Epithelial cell of proximal tubule (primary cell): Measurements from ENCODE around the gene UMAD1. TPM values are rescaled to one million over a fixed set of nuclear protein-coding genes. Genes with fewer than 3 reads are reported as not detected.

Experiments used
- DNase-seq: peaks from one replicate; pipeline ENCODE4 v3.0.0-alpha.2; 2011; ENCODE audit warnings: low read depth
- H3K4me3 ChIP-seq: 2 replicates; pipeline ENCODE4 v1.5.1; 2011; ENCODE audit warnings: low read depth, mild to moderate bottlenecking, low read length
- CTCF ChIP-seq: conservative IDR thresholded peaks from 2 replicates; pipeline ENCODE4 v1.5.1; 2012; ENCODE audit warnings: low read depth, mild to moderate bottlenecking, low read length
- total RNA-seq: library from RNA; depleted of rRNA; stranded (reverse); fragments of >200 nt; gene quantifications from 2 replicates; pipeline ENCODE4 v1.2.3, GENCODE V29; 2015

The UMAD1 gene
- total RNA-seq, 1 donor from 2014 or later, result 9.7 TPM

- H3K4me3 ChIP-seq, result no peak overlapping the region
- DNase-seq, result no peak
Observed at GRCh38 chr7:7922684-7923385, 282.3 kb downstream of the UMAD1 start.

DNA sequence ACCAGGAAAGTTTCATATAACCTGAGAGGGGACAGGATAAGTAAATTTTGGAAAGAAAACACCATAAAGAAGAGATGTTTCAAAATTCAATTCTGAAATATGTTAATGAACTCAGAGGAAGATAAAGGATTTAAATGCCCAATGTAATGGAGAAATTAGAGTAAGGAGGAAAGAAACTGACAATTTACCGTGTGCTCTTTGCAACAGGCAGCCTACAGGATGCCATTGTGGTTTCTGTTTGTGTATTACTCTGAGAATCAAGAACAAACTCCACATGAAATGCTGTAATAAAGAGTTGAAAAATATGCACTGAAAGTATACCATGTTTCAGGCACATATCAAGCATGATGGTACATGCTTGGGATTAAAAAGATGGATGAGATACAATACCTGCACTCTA is 283.3 kb downstream of the UMAD1 start:
- TF ChIP-seq CTCF, result no peak
- no peak for DNase-seq
- H3K4me3 ChIP-seq, result no peak overlapping the region

More at GRCh38 chr7:7922684-7923385, 282.3 kb downstream of the UMAD1 start:
- no peak for TF ChIP-seq CTCF

DNA sequence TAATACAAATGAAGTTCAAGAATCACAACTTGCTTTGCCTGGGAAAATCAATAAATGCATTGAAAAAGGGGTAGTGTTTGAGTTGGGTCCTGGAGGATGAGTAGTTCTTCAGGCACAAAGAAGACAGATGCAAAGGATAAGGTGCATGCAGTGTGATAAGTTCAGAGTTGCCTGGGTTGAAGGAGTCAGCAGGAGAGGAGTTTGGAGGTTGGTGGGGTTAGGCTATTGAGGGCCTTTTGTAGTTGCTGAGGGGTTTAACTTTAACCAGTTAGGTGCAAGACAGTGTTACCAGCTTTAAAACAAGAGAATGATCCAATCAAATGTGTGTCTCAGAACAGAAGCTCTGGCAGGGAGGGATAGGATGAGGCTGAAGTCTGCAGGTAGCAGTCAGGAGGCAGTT is 283.8 kb downstream of the UMAD1 start:
- H3K4me3 ChIP-seq, result no peak overlapping the region
- DNase-seq, result no peak
- TF ChIP-seq CTCF, result no peak

Other genes starting within 250 kb of the UMAD1 start
- gene COL28A1, start 104.9 kb upstream of the UMAD1 start, total RNA-seq, result 0.36 and 0.40 TPM in 2 replicates
- gene MIOS, start 73.9 kb upstream of the UMAD1 start, total RNA-seq, result 55.7 and 64.9 TPM in 2 replicates
- 33.7 and 50.7 TPM in 2 replicates for gene RPA3, start 77.9 kb downstream of the UMAD1 start, total RNA-seq